B cell (primary cell): ENCODE data around the gene STBD1. TPM values are rescaled to one million over a fixed set of nuclear protein-coding genes. Genes with fewer than 3 reads are reported as not detected.

Experiments
- ATAC-seq: fragments of 200-7000 bp; cut with Tn5 transposase; one replicate; pipeline ENCODE4 v1.10.0; 2021; ENCODE audit warnings: low read depth, mild to moderate bottlenecking, moderate number of reproducible peaks, moderate library complexity
- CTCF ChIA-PET: fragments of 350-600 bp; sonication (Branson Sonifier 250); formaldehyde crosslinking; loops from one replicate; lab custom pipeline; 2021; ENCODE audit warnings: antibody characterized with exemption, inconsistent platforms; lab: Charles Lee
- POLR2A ChIA-PET: fragments of 350-600 bp; sonication (Branson Sonifier 250); formaldehyde crosslinking; loops from one replicate; lab custom pipeline; 2021; ENCODE audit warnings: antibody characterized with exemption; lab: Charles Lee
- DNase-seq: peaks from one replicate; pipeline ENCODE4 v3.0.0; 2013
- H2AFZ ChIP-seq: 2 replicates; pipeline ENCODE4 v1.6.1; 2012; ENCODE audit warnings: mild to moderate bottlenecking, low read depth, low read length; ENCODE audit not compliant: insufficient read depth, poor library complexity, severe bottlenecking
- H3K27ac ChIP-seq, 2 donors: 1 replicate in 1 of 2; 2 replicates in 1 of 2; pipeline ENCODE4 v1.5.1; 2012 to 2013; ENCODE audit warnings: low read length in 2 of 2, mild to moderate bottlenecking in 2 of 2, moderate library complexity in 1 of 2
- H3K27me3 ChIP-seq, 4 experiments: fragments of 200-600 bp in 1 of 4; sonication (generic) in 1 of 4; replicated peaks in 1 of 4; 1 replicate in 2 of 4; 2 replicates in 2 of 4; pipeline versions ENCODE4 v1.6.1 to v1.7.0; 2013 to 2016; ENCODE audit warnings: low read length in 3 of 4, mild to moderate bottlenecking in 2 of 4, mixed read lengths in 1 of 4, moderate library complexity in 1 of 4; ENCODE audit not compliant: insufficient read depth in 4 of 4, control insufficient read depth in 3 of 4; ENCODE audit errors: control extremely low read depth in 1 of 4
- H3K36me3 ChIP-seq, 2 experiments: replicated peaks in 1 of 2; 1 replicate in 1 of 2; 2 replicates in 1 of 2; pipeline versions ENCODE4 v1.6.1 to v1.7.1; 2013; ENCODE audit warnings: low read length in 1 of 2; ENCODE audit not compliant: insufficient read depth in 2 of 2, control insufficient read depth in 1 of 2; ENCODE audit errors: control extremely low read depth in 1 of 2, extremely low read depth in 1 of 2
- H3K4me1 ChIP-seq, 2 donors: fragments of 200-600 bp in 1 of 2; sonication (generic) in 1 of 2; 1 replicate in 1 of 2; 2 replicates in 1 of 2; pipeline versions ENCODE4 v1.5.1 to v1.6.1; 2013 to 2017; ENCODE audit warnings: low read length in 2 of 2; ENCODE audit not compliant: control insufficient read depth in 2 of 2, insufficient read depth in 2 of 2
- H3K4me2 ChIP-seq: replicated peaks from 2 replicates; pipeline ENCODE3; 2012; ENCODE audit warnings: mild to moderate bottlenecking, low read depth, low read length; ENCODE audit not compliant: poor library complexity, severe bottlenecking
- H3K4me3 ChIP-seq, 5 experiments: fragments of 200-600 bp in 1 of 5; sonication (generic) in 1 of 5; 1 replicate in 3 of 5; 2 replicates in 2 of 5; pipeline versions ENCODE4 v1.5.1 to v1.7.0; 2011 to 2016; ENCODE audit warnings: low read length in 4 of 5, mild to moderate bottlenecking in 4 of 5, low read depth in 2 of 5, control low read depth in 1 of 5, moderate library complexity in 1 of 5; ENCODE audit not compliant: insufficient read depth in 1 of 5; ENCODE audit errors: control extremely low read depth in 1 of 5, extremely low read depth in 1 of 5
- H3K79me2 ChIP-seq: fragments of 200-600 bp; sonication (generic); one replicate; pipeline ENCODE4 v1.6.0; 2016; ENCODE audit warnings: low read length; ENCODE audit not compliant: control insufficient read depth, insufficient read depth
- H3K9ac ChIP-seq: fragments of 200-600 bp; sonication (generic); 2 replicates; pipeline ENCODE4 v1.6.1; 2017; ENCODE audit warnings: mild to moderate bottlenecking, low read length, moderate library complexity
- H3K9me3 ChIP-seq, 3 donors: one replicate each; pipeline versions ENCODE4 v1.6.1 to v1.7.1; 2013; ENCODE audit warnings: low read length in 2 of 3; ENCODE audit not compliant: control insufficient read depth in 2 of 3, insufficient read depth in 1 of 3; ENCODE audit errors: control extremely low read depth in 1 of 3
- H4K20me1 ChIP-seq: 2 replicates; pipeline ENCODE4 v1.6.0; 2012; ENCODE audit warnings: mild to moderate bottlenecking, low read length; ENCODE audit not compliant: insufficient read depth, control insufficient read depth, poor library complexity, severe bottlenecking
- H3K27ac Mint-ChIP-seq: one replicate; pipeline ENCODE4 v1.8.0; 2021; ENCODE audit warnings: mixed read lengths
- H3K27me3 Mint-ChIP-seq: one replicate; pipeline ENCODE4 v1.8.0; 2021; ENCODE audit warnings: mixed read lengths
- H3K4me1 Mint-ChIP-seq: one replicate; pipeline ENCODE4 v1.8.0; 2021; ENCODE audit warnings: mixed read lengths
- H3K4me3 Mint-ChIP-seq: one replicate; pipeline ENCODE4 v1.8.0; 2021; ENCODE audit warnings: mixed read lengths
- H3K9me3 Mint-ChIP-seq: one replicate; pipeline ENCODE4 v1.8.0; 2022; ENCODE audit warnings: mixed read lengths; ENCODE audit not compliant: insufficient read depth
- EZH2 ChIP-seq: IDR thresholded peaks from 2 replicates; pipeline ENCODE4 v1.6.1; 2012; ENCODE audit warnings: borderline replicate concordance, low read depth, mild to moderate bottlenecking, moderate library complexity, low read length; ENCODE audit not compliant: insufficient read depth, poor library complexity, severe bottlenecking
- WGBS: methylation state at CpG from one replicate; pipeline ENCODE4 v1.1.5; 2013; ENCODE audit warnings: missing lambda C conversion rate; ENCODE audit not compliant: insufficient coverage; 5-methylcytosine and 5-hydroxymethylcytosine counted together
- intact Hi-C: fragments of 100-400 bp; cut with micrococcal nuclease; formaldehyde crosslinking; loops from one replicate; pipeline ENCODE4 v1.10.0; 2022
- polyA plus RNA-seq: library from polyadenylated mRNA; depleted of rRNA; stranded (reverse); fragments of >200 nt; gene quantifications from 2 replicates; pipeline ENCODE4 v1.2.3, GENCODE V29; 2012
- total RNA-seq, 2 donors: library from RNA; stranded (reverse); fragments of 120-200 nt in 1 of 2; gene quantifications; 1 replicate in 1 of 2; 2 replicates in 1 of 2; pipeline versions ENCODE4 v1.2.3 to v1.2.4, GENCODE V29; 2013 to 2022
- TF ChIP-seq, protein P1 (sequence below): fragments of 200-600 bp; IDR thresholded peaks from one replicate; pipeline ENCODE4 v1.8.0; 2022; ENCODE audit warnings: antibody characterized with exemption, mild to moderate bottlenecking

STBD1 gene
- total and polyA plus RNA-seq, 2 donors (not counting 1 experiment from before 2014, with no cell fraction given) = not detected

DNA sequence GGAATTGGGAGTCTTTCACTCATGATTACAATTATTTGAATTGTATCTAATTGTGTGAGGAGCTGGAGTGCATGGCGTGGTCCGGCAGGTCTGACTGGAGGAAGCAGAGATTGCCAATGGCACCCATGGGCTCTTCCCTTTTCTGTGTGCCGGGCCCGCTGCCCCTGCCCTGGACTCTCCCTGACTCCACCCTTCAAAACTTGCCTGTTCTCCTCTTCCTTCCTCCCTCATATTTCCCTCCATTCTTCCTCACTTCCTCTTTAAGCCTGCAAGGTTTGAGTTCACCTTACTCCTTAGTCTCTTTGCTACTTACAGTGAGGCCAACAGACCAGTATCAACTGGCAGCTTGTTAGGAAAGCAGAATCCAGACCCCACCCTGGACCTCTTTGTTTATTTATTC is 6.5 kb upstream of the STBD1 start:
- H2AFZ ChIP-seq = no peak overlapping the region
- CTCF ChIA-PET = no interaction called here
- no peaks in the 10 kb centered on the region for H4K20me1 ChIP-seq
- ATAC-seq = no peak
- intact Hi-C loops = no loop called here
- H3K4me1 ChIP-seq = peaks cover 1% of the 10 kb centered on the region in 2 donors
- WGBS = 73% methylated on average over 3 of the region's 4 CpGs
- Mint-ChIP-seq H3K4me3 (no peak overlapping the region), H3K9me3 (peaks cover 11% of the 10 kb centered on the region), H3K27me3 (peaks cover 21% of the 10 kb centered on the region), H3K4me1 (peaks cover 4% of the 10 kb centered on the region), H3K27ac (no peak overlapping the region)
- no peak overlapping the region for H3K4me3 ChIP-seq
- H3K4me2 ChIP-seq = no peak overlapping the region
- peaks cover 0 to 8% (median under 1%) of the 10 kb centered on the region in 4 experiments for H3K27me3 ChIP-seq
- H3K36me3 ChIP-seq = no peaks in the 10 kb centered on the region
- peaks cover 0 to 17% (median 8%) of the 10 kb centered on the region in 3 donors for H3K9me3 ChIP-seq
- no peak overlapping the region for H3K27ac ChIP-seq
- H3K9ac ChIP-seq = no peak overlapping the region
- DNase-seq = no peak
- H3K79me2 ChIP-seq = no peaks in the 10 kb centered on the region
- TF ChIP-seq, protein P1, sequence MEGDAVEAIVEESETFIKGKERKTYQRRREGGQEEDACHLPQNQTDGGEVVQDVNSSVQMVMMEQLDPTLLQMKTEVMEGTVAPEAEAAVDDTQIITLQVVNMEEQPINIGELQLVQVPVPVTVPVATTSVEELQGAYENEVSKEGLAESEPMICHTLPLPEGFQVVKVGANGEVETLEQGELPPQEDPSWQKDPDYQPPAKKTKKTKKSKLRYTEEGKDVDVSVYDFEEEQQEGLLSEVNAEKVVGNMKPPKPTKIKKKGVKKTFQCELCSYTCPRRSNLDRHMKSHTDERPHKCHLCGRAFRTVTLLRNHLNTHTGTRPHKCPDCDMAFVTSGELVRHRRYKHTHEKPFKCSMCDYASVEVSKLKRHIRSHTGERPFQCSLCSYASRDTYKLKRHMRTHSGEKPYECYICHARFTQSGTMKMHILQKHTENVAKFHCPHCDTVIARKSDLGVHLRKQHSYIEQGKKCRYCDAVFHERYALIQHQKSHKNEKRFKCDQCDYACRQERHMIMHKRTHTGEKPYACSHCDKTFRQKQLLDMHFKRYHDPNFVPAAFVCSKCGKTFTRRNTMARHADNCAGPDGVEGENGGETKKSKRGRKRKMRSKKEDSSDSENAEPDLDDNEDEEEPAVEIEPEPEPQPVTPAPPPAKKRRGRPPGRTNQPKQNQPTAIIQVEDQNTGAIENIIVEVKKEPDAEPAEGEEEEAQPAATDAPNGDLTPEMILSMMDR = no peak
- no peak for TF ChIP-seq EZH2
- POLR2A ChIA-PET = no interaction called here

DNA sequence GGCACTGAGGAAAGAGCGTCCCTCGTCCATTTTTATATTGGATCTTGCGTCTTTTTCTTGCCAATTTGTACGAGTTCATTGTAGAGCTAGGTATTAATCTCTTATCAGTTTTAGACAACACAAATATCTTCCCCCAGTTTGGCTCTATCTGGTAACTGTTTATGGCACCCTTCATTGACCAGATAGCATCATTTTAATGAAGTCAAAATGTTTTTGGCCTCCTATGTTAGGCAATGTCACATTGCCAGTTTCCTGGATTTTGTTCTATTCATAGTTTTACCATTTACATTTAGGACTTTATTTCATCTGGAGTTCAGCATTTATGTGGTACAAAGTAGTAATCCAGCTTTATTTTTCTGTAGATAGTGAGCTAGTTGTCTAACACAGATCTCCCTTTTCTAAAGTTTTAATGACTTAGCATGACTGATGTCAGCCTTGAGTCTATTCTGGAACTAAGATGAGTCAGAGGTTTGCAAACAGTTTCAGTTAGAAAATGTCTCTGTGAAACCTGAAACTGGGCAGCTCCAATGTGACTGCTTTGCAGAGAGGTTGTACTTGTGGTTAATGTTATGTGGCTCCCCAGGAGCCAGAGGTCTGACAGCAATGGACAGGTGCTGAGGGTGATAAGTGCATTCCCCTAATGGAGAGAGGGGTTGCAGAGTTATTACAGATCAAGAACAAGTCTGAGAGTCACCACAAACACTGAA is 5.3 kb upstream of the STBD1 start:
- CTCF ChIA-PET = no interaction called here
- Mint-ChIP-seq H3K27ac (no peak overlapping the region), H3K9me3 (peaks cover 11% of the 10 kb centered on the region), H3K27me3 (peaks cover 29% of the 10 kb centered on the region), H3K4me3 (no peak overlapping the region), H3K4me1 (peaks cover 14% of the 10 kb centered on the region)
- Histone ChIP-seq H4K20me1 (no peaks in the 10 kb centered on the region), H3K4me1 (peaks cover 11 to 13% of the 10 kb centered on the region in 2 donors), H3K4me3 (no peak overlapping the region), H3K27me3 (peaks cover 0 to 20% (median 3%) of the 10 kb centered on the region in 4 experiments), H3K27ac (no peak overlapping the region), H3K4me2 (no peak overlapping the region), H3K79me2 (no peaks in the 10 kb centered on the region), H3K9me3 (peaks cover 0 to 17% (median 10%) of the 10 kb centered on the region in 3 donors), H3K36me3 (no peaks in the 10 kb centered on the region), H2AFZ (no peak overlapping the region), H3K9ac (no peak overlapping the region)
- TF ChIP-seq, protein P1 = no peak
- TF ChIP-seq EZH2 = no peak
- DNase-seq = no peak
- no peak for ATAC-seq
- POLR2A ChIA-PET = no interaction called here
- 94% methylated on average over 3 of the region's 4 CpGs for WGBS
- intact Hi-C loops = no loop called here
